DOHH2 (cell line): Measurements from ENCODE around the gene PIK3CB.
"Not testable (repeated sequence)": the region's sequence is repeated elsewhere in the genome, so short reads cannot be mapped to it uniquely, and the experiment has no call there.

Experiments used
- CTCF ChIP-seq: fragments of 200-600 bp; sonication (generic); IDR thresholded peaks from one replicate; pipeline ENCODE4 v1.5.1; 2014; ENCODE audit warnings: antibody characterized with exemption, mild to moderate bottlenecking, low read depth, low read length; ENCODE audit not compliant: poor library complexity, severe bottlenecking
- EZH2phosphoT487 ChIP-seq: fragments of 200-600 bp; sonication (generic); IDR thresholded peaks from 2 replicates; pipeline ENCODE4 v1.6.1; 2017; ENCODE audit warnings: borderline replicate concordance, mild to moderate bottlenecking, antibody characterized with exemption, low read length, moderate library complexity, mixed read lengths

- not testable (repeated sequence) for TF ChIP-seq CTCF, EZH2phosphoT487
These were observed 3.7 kb upstream of the PIK3CB start for GRCh38 chr3:138838385-138838784.
